GM19452 (cell line): Measurements from ENCODE around the gene TOR1AIP2.

ENCODE experiments used
- ATAC-seq: cut with Tn5 transposase; IDR thresholded peaks from one replicate; pipeline ENCODE4 v1.9.1; 2021; ENCODE audit not compliant: unreplicated experiment

The TOR1AIP2 gene

GRCh38 chr1:179877586-179878265 lies at the start of gene TOR1AIP2:
Gene TOR1AIP2, minus strand, starts transcription at chr1:179877803. Its CDS starts 25,138 bp downstream, at chr1:179852665.
- peak; percentile 59 for ATAC-seq

GRCh38 chr1:179926850-179927205 lies 49.2 kb upstream of the TOR1AIP2 start:
- ATAC-seq, result no peak

GRCh38 chr1:179925922-179926849 lies 48.6 kb upstream of the TOR1AIP2 start:
- no peak for ATAC-seq

DNA sequence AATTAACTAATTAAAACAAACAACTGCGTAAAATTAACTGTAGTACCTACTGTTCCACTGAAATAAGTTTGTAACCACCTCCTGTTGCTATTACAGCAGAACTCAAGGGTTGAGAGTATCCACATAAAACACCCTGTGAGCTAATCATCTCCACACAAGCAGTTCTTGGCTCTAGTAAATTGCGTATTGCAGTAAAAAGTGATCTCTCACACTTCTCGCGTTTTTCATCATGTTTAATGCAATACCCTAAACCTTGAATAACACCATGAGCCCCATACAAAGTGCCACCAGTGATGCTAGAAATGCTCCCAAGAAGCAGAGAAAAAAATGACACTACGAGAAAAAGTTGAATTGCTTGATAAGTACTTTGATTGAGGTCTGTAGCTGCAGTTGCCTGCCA lies 47.7 kb upstream of the TOR1AIP2 start:
- no peak for ATAC-seq

GRCh38 chr1:179924268-179924667 lies 46.7 kb upstream of the TOR1AIP2 start:
- no peak for ATAC-seq

DNA sequence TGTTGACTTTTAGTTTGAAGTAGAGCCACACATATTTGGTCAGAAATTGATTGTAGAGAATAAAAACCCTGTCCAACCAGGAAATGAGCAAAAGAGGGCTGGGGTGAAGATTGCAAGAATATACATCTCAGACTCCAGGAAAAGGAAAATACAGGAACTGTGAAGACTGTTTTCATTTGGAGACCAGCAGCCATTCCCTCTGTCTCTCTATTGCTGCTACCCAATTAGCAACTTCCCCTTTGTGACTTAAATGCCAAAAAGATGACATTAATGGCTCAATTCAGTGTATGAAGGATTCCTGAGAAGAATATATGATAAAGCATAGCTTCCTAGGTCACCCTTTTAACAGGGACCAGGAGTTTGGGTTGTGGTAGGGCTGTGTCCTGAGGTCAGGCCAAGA lies 45.4 kb upstream of the TOR1AIP2 start:
- no peak for ATAC-seq

GRCh38 chr1:179921981-179922872 lies 44.6 kb upstream of the TOR1AIP2 start:
- no peak for ATAC-seq

DNA sequence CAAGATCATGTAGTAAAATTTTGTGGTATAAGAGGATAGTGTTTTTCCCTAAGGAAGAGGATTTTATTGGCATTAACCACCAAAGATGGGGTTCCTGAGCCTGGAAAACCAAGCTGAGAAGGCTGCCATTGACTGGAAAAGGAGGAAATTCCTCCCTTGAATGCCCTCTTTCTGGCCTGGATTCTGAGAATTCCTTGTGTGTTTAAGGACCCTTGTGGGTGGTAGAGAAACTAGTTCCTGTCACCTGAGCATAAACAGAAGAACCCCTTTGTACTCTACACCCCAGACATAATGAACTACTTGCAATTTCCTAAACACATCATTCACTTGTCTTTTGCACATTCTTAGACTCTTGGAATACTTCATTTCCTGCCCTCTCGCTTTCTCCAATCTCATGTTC lies 43.9 kb upstream of the TOR1AIP2 start:
- no peak for ATAC-seq

DNA sequence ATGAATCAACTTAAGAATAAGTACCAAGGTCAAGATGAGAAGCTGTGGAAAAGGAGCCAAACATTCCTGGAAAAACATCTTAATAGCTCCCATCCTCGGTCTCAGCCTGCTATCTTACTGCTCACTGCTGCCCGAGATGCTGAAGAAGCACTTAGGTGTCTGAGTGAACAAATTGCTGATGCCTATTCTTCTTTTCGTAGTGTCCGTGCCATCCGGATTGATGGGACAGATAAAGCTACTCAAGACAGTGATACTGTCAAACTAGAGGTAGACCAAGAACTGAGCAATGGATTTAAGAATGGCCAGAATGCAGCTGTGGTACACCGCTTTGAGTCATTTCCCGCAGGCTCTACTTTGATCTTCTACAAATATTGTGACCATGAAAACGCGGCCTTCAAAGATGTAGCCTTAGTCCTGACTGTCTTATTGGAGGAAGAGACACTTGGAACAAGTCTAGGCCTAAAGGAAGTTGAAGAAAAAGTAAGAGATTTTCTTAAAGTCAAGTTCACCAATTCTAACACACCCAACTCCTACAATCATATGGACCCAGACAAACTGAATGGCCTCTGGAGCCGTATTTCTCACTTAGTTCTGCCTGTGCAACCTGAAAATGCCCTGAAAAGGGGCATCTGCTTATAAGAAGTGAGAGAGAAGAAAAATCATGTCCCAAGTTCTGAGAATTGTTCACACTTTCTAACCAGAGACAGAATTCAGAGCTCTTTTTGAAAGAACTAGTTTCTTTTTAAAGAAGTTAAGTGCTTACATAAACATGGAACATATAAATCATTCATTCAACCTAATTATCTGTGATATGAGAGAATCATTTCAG lies 40.2 kb upstream of the TOR1AIP2 start:
- ATAC-seq, result no peak

GRCh38 chr1:179911812-179912211 lies 34.2 kb upstream of the TOR1AIP2 start:
- no peak for ATAC-seq

DNA sequence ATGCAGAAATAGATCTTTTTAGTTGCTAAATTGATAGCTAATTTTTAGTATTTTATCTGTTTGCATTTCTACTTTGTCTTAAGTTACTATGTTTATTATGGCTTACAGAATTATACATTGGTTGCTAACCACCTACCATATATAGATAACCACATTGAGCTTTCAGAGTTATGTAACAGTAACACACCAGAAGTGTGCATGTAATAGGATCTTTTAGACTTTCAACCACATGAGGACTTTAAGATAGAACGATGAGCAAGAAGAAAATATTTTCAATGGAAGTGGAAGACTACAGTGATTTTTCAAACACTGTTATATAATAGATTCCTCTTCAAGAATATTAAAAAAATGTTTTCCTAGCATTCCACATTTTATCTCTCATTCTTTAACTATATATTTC lies 33.3 kb upstream of the TOR1AIP2 start:
- no peak for ATAC-seq

- no peak for ATAC-seq
Observed at GRCh38 chr1:179889589-179889988, 12.0 kb upstream of the TOR1AIP2 start.

DNA sequence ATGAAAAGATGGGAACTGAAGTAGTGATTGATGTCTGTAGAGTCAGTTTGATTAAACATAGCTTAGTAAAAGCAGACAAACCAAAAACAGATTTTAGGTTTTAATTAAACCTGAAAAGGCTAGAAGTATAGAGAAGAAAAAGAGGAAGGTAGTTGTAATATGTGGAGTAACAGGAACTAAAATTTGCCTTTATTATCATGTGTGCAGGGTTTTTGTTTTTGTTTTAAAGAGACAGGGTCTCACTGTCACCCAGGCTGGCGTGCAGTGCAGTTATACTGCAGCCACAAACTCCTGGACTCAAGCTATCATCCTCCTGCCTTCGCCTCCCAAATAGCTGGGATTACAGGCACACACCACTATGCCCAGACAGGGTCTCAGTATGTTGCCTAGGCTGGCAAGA lies 10.5 kb upstream of the TOR1AIP2 start:
- ATAC-seq, result no peak

GRCh38 chr1:179883745-179884138 lies 6.1 kb upstream of the TOR1AIP2 start:
- ATAC-seq, result no peak

DNA sequence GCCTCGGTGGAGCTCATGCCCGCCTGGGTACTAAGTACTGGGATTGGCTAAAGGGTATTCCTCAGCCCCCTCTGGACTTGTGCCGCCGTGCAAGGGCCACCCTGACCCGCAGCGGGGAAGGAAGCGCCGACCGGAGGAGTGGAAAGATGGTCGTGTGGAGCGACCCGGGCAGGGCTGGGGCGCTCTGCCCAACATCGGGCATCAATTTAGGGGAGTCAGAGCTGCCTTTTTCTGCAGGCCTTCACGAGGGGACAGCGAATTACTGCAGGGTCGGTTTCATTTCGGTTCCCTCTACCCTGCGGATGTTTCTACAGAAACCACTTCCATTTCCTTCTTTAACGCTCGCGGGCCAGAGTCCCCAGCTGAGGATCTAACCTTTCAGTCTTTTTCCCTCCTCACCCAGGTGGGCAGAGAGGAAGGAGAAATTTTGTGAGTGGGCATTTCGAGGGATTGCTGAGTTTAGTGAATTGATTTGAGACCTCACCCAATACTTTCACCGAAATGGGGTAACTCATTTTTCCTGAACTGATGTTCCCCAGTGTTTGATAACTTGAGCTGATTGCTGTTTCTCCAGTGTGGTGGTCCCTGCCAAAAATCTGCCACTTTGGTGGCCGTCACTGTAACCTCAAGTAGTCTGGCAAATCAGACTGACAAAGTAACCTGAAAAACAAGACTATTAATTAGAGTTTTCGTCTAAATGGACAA lies 5.6 kb upstream of the TOR1AIP2 start:
- peak; percentile 4 for ATAC-seq

- ATAC-seq, result peak; percentile 73
Observed at GRCh38 chr1:179882253-179883039, 4.8 kb upstream of the TOR1AIP2 start, which contains the start of gene TOR1AIP1. Gene TOR1AIP1, plus strand, starts transcription at chr1:179882285. Its CDS starts 218 bp downstream, at chr1:179882503.

GRCh38 chr1:179881642-179882252 lies 4.1 kb upstream of the TOR1AIP2 start:
- no peak for ATAC-seq

DNA sequence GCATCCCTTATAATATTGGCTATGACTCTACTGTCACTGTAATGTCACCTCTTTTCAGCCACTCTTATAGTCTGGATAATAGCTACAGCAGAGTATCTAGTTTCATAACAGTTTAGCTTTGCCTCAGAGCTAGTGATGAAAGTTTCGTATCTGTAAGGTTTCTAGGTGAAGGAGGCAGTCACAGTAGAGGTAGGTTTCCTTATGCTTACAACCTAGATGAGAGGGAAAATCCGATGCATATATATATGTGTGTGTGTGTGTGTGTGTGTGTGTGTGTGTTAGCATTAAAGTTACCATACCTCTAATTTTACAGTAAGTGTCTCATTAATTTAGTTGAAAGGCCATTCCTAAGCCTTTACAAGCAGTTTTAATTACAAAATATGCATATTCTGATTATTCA lies 2.2 kb upstream of the TOR1AIP2 start:
- no peak for ATAC-seq
